ENCODE data around the gene ST8SIA2. TPM values are rescaled to one million over a fixed set of nuclear protein-coding genes. Genes with fewer than 3 reads are reported as not detected.
"Not testable (repeated sequence)": the region's sequence is repeated elsewhere in the genome, so short reads cannot be mapped to it uniquely, and the experiment has no call there.

Gene ST8SIA2
- total RNA-seq, 1 donor from 2014 or later, result 27.4 TPM

DNA sequence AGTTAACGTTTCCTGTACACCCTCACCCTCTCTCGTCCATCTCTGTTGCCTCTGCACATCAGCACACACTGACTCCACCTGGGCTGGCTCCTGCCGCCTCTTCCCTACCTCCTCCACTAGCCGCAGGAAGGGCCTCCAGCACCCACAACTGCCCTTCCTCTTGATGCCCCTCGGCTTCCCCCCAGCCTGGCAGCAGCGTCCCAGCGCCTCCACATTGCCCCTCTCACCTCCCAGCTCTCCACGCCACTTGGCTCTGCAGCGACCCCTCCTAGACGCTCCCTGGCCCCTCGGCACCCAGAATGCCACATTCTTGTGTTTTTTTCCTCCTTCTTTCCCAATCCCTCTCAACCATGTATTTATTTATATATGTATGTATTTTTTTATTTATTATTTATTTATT, 73.6 kb downstream of the ST8SIA2 start:
- H3K27ac Mint-ChIP-seq (ENCODE audit: unreplicated experiment), result no peak overlapping the region
- TF ChIP-seq, protein P1, sequence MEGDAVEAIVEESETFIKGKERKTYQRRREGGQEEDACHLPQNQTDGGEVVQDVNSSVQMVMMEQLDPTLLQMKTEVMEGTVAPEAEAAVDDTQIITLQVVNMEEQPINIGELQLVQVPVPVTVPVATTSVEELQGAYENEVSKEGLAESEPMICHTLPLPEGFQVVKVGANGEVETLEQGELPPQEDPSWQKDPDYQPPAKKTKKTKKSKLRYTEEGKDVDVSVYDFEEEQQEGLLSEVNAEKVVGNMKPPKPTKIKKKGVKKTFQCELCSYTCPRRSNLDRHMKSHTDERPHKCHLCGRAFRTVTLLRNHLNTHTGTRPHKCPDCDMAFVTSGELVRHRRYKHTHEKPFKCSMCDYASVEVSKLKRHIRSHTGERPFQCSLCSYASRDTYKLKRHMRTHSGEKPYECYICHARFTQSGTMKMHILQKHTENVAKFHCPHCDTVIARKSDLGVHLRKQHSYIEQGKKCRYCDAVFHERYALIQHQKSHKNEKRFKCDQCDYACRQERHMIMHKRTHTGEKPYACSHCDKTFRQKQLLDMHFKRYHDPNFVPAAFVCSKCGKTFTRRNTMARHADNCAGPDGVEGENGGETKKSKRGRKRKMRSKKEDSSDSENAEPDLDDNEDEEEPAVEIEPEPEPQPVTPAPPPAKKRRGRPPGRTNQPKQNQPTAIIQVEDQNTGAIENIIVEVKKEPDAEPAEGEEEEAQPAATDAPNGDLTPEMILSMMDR (conservative IDR thresholded peaks at IDR 0.05), result no peak
- DNase-seq (ENCODE audit: low read depth, low spot score), result no peak
- no peaks in the 10 kb centered on the region for H3K27me3 Mint-ChIP-seq (ENCODE audit: low read depth)
- peaks cover 2% of the 10 kb centered on the region for H3K9me3 Mint-ChIP-seq
- H3K36me3 Mint-ChIP-seq (ENCODE audit: low read depth), result peaks cover 39% of the 10 kb centered on the region
- peaks cover 7% of the 10 kb centered on the region for H3K4me1 Mint-ChIP-seq
- H3K4me3 Mint-ChIP-seq, result no peak overlapping the region

DNA sequence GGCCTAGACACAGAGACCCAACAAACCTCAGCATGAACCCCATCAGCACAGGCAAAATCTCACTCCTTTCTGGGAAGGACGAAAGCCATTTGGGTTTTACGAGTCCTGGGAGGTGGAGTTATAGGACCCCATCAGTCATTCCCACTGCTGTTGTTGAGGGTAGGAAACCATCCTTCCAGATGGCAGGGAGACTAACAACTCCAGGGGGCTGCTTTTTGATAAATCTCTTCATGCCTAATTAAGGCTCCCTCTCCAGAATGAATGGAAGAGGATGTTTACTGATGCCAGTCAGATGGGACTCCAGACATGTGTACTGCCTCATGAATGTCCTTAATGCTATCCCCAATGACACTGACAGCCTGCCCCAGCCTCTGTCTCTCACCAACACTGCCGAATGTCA, 75.3 kb downstream of the ST8SIA2 start:
- H3K9me3 Mint-ChIP-seq, result peaks cover 2% of the 10 kb centered on the region
- H3K4me1 Mint-ChIP-seq, result peaks cover 7% of the 10 kb centered on the region
- H3K27me3 Mint-ChIP-seq (ENCODE audit: low read depth), result no peaks in the 10 kb centered on the region
- TF ChIP-seq, protein P1 (conservative IDR thresholded peaks at IDR 0.05), result no peak
- peak overlapping the region; percentile 8 for H3K27ac Mint-ChIP-seq (ENCODE audit: unreplicated experiment)
- H3K36me3 Mint-ChIP-seq (ENCODE audit: low read depth), result peaks cover 39% of the 10 kb centered on the region
- H3K4me3 Mint-ChIP-seq, result no peak overlapping the region
- no peak for DNase-seq (ENCODE audit: low read depth, low spot score)

DNA sequence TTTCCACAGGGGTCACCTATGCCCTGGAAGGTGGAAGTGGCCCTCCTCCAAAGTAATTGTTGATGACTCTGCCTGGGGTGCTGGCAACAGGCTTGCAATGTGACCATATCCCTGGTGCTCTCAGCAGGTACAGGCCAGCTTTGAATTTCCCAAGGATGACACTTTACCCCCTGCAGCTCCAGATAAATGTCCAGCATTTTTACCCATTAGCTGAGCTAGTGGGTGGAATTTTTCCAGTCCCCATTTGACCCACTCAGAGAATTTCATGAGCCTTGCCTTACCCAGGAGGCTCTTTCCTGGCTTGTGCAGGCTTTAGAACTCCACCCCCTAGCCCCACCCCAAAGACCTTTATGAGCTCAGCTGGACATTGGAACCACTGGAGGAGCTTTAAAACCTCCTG, 77.6 kb downstream of the ST8SIA2 start:
- no peak for DNase-seq (ENCODE audit: low read depth, low spot score)
- H3K27ac Mint-ChIP-seq (ENCODE audit: unreplicated experiment), result peak overlapping the region; percentile 54
- TF ChIP-seq, protein P1 (conservative IDR thresholded peaks at IDR 0.05), result no peak
- H3K36me3 Mint-ChIP-seq (ENCODE audit: low read depth), result peaks cover 25% of the 10 kb centered on the region
- no peaks in the 10 kb centered on the region for H3K27me3 Mint-ChIP-seq (ENCODE audit: low read depth)
- peaks cover 7% of the 10 kb centered on the region for H3K4me1 Mint-ChIP-seq
- peaks cover 2% of the 10 kb centered on the region for H3K9me3 Mint-ChIP-seq
- no peak overlapping the region for H3K4me3 Mint-ChIP-seq

DNA sequence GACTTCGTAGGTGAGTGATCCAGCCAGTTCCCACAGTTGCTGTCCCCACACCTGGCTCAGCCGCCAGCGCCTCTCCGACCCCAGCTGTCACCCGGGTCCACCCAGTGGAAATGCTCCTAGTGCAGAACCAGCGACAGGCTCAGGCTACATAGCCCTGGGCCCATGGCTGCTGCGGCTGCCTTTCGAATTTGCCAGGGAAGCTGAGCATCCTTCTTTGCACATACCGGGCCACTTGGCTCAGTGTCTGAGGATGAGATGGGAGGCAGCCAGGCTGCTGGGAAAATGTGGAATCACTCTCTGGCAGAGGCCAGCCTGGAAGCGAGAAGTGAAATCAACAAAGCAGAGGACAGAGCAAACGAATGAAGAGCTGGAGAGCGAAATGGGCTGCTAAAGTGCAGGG, 80.1 kb downstream of the ST8SIA2 start:
- peaks cover 6% of the 10 kb centered on the region for H3K36me3 Mint-ChIP-seq (ENCODE audit: low read depth)
- no peak overlapping the region for H3K27ac Mint-ChIP-seq (ENCODE audit: unreplicated experiment)
- no peak overlapping the region for H3K4me3 Mint-ChIP-seq
- TF ChIP-seq, protein P1 (conservative IDR thresholded peaks at IDR 0.05), result no peak
- DNase-seq (ENCODE audit: low read depth, low spot score), result no peak
- H3K4me1 Mint-ChIP-seq, result peaks cover 7% of the 10 kb centered on the region
- peaks cover 3% of the 10 kb centered on the region for H3K9me3 Mint-ChIP-seq
- no peaks in the 10 kb centered on the region for H3K27me3 Mint-ChIP-seq (ENCODE audit: low read depth)

DNA sequence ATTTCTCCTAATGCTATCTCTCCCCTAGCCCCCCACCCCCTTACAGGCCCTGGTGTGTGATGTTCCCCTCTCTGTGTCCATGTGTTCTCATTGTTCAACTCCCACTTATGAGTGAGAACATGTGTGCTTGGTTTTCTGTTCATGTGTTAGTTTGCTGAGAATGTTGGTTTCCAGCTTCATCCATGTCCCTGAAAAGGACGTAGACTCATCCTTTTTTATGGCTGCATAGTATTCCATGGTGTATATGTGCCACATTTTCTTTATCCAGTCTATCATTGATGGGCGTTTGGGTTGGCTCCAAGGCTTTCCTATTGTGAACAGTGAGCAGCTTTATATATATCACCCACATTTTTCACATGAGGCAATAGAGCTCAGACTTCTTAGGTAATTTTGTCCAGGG, 86.0 kb downstream of the ST8SIA2 start:
- not testable (repeated sequence) for H3K4me3 Mint-ChIP-seq; DNase-seq (ENCODE audit: low read depth, low spot score); H3K9me3 Mint-ChIP-seq; H3K27ac Mint-ChIP-seq (ENCODE audit: unreplicated experiment); H3K4me1 Mint-ChIP-seq; H3K36me3 Mint-ChIP-seq (ENCODE audit: low read depth); H3K27me3 Mint-ChIP-seq (ENCODE audit: low read depth)

DNA sequence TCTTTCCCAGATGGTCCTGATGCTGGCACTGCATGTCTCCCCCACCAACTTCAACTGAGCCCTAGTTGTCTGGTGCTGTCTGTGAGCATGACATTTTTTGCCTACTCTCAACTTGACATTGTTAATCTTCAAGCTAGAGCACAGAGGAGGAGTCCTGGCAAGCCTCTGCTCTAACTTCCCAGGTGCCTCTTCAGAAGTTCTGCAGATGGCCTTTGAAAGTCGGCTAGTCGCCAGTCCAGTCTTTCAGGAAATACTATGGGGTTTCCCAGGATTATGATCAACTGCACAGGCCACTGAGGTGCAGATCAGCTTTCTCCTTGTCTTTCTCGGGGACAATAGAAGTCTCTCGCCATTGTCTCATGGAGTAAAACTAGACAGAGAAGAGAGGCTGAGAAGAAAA, 86.7 kb downstream of the ST8SIA2 start:
- Mint-ChIP-seq H3K4me1 (no peaks in the 10 kb centered on the region), H3K27ac (ENCODE audit: unreplicated experiment) (no peak overlapping the region), H3K9me3 (peaks cover 6% of the 10 kb centered on the region), H3K27me3 (ENCODE audit: low read depth) (no peaks in the 10 kb centered on the region), H3K36me3 (ENCODE audit: low read depth) (no peaks in the 10 kb centered on the region), H3K4me3 (no peak overlapping the region)
- TF ChIP-seq, protein P1 (conservative IDR thresholded peaks at IDR 0.05), result no peak
- no peak for DNase-seq (ENCODE audit: low read depth, low spot score)

Measured in neural crest cell (in vitro differentiated cells).